Mononuclear cell (primary cell): ENCODE data around the gene BMP6. TPM values are rescaled to one million over a fixed set of nuclear protein-coding genes. Genes with fewer than 3 reads are reported as not detected.

Experiments used
- total RNA-seq: library from RNA; depleted of rRNA; stranded (reverse); fragments of >200 nt; gene quantifications from one replicate; pipeline ENCODE4 v1.2.3, GENCODE V29; 2012

Gene BMP6
- total RNA-seq, 1 donor = 7.7 TPM

Other genes starting within 250 kb of the BMP6 start
- 0.94 TPM for gene DSP, start 184.4 kb upstream of the BMP6 start, total RNA-seq
- 16.4 TPM for gene SNRNP48, start 135.9 kb upstream of the BMP6 start, total RNA-seq
- gene TXNDC5, start 184.7 kb downstream of the BMP6 start, total RNA-seq = 31.5 TPM